NCI-H128 (cell line): ENCODE results near the gene EMC9.

Source experiments
- DNase-seq: peaks from one replicate; lab custom pipeline; 2025; ENCODE audit not compliant: unreplicated experiment; lab: John Stamatoyannopoulos, UW

EMC9 gene

DNA sequence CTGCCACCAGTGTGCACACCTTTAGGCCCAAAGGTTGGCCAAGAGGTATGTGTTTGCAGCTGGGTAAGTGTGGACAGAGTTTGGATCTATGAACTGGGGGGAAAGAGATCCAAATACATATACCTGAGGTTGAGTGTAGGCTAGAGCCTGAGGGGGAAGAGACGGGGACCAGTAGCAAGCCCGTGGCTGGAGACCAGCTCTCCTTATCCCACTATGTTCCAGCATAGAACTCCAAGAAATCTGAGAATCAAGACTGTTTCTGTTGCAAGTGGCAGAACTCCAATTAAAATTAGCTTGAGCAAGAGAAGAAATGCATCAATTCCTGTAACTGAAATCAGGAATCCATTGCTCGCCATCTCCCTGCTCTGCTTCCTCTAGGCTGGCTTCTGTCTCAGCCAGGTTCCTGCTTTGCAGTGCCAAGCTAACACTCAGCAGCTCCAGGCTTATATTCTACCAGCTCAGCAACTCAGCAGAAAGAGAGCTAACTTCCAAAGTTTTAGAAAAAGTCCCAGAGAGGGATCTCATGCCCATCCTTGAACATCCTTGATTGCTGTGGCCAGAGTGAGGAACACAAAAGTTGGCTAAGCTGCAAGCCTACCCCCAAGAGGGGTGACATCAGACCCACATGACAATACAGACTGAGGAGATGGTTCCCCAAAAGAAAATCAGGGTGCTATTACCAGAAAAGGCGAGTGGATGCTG is 48.7 kb downstream of the EMC9 start:
- DNase-seq: no peak

DNA sequence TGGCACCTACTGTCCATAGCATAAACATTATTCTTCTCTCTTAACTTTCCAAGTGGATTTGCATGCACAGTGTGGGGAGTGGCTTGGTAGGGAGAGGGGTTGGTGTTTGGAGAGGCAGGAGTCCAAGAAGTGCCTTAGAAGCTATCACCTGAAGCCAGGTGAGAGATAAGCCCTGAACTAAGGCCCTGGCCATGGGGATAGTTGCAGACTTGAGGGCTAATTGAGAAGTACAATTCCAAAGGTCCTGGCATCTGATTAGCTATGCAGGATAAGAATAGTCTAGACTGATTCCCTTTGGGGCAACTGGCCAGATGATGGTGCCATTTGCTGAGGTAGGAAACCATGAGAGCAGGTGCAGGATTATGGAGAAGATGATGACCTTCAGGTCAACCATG is 49.3 kb downstream of the EMC9 start:
- no peak for DNase-seq

DNA sequence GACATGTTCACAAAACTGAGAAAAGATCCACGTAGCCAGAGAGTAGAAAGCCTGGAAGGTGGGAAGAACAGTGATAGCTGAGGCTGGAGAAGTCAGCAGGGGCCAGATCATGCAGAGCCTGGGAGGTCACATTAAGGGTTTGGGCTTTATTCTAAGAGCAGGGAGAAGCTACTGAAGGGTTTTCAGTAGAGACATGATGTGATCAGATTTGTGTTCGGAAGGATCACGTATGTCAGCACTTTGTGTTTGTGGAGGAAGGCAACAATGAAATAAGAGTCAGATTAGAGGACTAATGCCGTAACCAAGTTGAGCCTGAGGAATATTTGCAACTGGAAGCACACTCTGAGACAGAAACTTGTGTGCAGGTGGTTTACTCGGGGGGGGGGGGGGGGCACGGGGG is 51.5 kb downstream of the EMC9 start:
- no peak for DNase-seq
